HepG2 (cell line): Measurements from ENCODE around the gene TMEM87A.

Experiments
- CTCF ChIP-seq: sonication (generic); formaldehyde crosslinking; IDR thresholded peaks from 2 replicates; pipeline ENCODE4 v1.5.0; 2020; ENCODE audit warnings: mild to moderate bottlenecking, missing genetic modification reagents, moderate library complexity
- ELF4 ChIP-seq: sonication (generic); formaldehyde crosslinking; IDR thresholded peaks from 2 replicates; pipeline ENCODE4 v1.5.0; 2020; ENCODE audit warnings: missing genetic modification reagents, mild to moderate bottlenecking, moderate library complexity, borderline replicate concordance
- EZH2 ChIP-seq: conservative IDR thresholded peaks from 2 replicates; pipeline ENCODE4 v1.6.1; 2012; ENCODE audit warnings: mild to moderate bottlenecking, low read depth, low read length, moderate library complexity
- FOXJ3 ChIP-seq: sonication (generic); formaldehyde crosslinking; IDR thresholded peaks from 2 replicates; pipeline ENCODE4 v1.4.0; 2020; ENCODE audit warnings: missing genetic modification reagents, mild to moderate bottlenecking, borderline replicate concordance
- IRF2 ChIP-seq: IDR thresholded peaks from 2 replicates; pipeline ENCODE4 v1.6.1; 2018; ENCODE audit warnings: missing genetic modification reagents, missing compliant biosample characterization
- TBL1XR1 ChIP-seq: fragments of 150-350 bp; IDR thresholded peaks from 2 replicates; pipeline ENCODE4 v1.6.1; 2014; ENCODE audit warnings: borderline replicate concordance, low read length; ENCODE audit not compliant: partially characterized antibody
- ZNF331 ChIP-seq: sonication (generic); formaldehyde crosslinking; IDR thresholded peaks from 2 replicates; pipeline ENCODE4 v1.4.0; 2020; ENCODE audit warnings: missing genetic modification reagents
- ZNF782 ChIP-seq: sonication (generic); formaldehyde crosslinking; IDR thresholded peaks from 2 replicates; pipeline ENCODE4 v1.4.0; 2020; ENCODE audit warnings: missing genetic modification reagents, mild to moderate bottlenecking, borderline replicate concordance
- TF ChIP-seq, protein P1 (sequence below): sonication (generic); formaldehyde crosslinking; conservative IDR thresholded peaks from 2 replicates; pipeline ENCODE4 v1.4.0; 2020; ENCODE audit warnings: missing genetic modification reagents

GRCh38 chr15:42267286-42267685 is 5.9 kb downstream of the TMEM87A start:
- TF ChIP-seq CTCF (CRISPR knock-in tag) (no peak), ZNF331 (no peak), ZNF782 (CRISPR knock-in tag) (no peak), FOXJ3 (no peak), IRF2 (no peak), TBL1XR1 (no peak), ELF4 (CRISPR knock-in tag) (no peak), EZH2 (no peak)
- TF ChIP-seq, protein P1, sequence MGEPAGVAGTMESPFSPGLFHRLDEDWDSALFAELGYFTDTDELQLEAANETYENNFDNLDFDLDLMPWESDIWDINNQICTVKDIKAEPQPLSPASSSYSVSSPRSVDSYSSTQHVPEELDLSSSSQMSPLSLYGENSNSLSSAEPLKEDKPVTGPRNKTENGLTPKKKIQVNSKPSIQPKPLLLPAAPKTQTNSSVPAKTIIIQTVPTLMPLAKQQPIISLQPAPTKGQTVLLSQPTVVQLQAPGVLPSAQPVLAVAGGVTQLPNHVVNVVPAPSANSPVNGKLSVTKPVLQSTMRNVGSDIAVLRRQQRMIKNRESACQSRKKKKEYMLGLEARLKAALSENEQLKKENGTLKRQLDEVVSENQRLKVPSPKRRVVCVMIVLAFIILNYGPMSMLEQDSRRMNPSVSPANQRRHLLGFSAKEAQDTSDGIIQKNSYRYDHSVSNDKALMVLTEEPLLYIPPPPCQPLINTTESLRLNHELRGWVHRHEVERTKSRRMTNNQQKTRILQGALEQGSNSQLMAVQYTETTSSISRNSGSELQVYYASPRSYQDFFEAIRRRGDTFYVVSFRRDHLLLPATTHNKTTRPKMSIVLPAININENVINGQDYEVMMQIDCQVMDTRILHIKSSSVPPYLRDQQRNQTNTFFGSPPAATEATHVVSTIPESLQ (CRISPR knock-in tag): no peak
